Brain microvascular endothelial cell (primary cell): Measurements from ENCODE around the gene VOPP1.

Experiments
- DNase-seq: peaks from one replicate; pipeline ENCODE4 v3.0.0-alpha.2; 2020
- H3K27ac ChIP-seq: fragments of 250-450 bp; sonication (Bioruptor Pico); 2 replicates; pipeline ENCODE4 v1.5.1; 2020; ENCODE audit warnings: mild to moderate bottlenecking, moderate library complexity
- H3K27me3 ChIP-seq: fragments of 250-450 bp; sonication (Bioruptor Pico); replicated peaks from 2 replicates; pipeline ENCODE4 v1.5.1; 2020; ENCODE audit warnings: mild to moderate bottlenecking
- H3K36me3 ChIP-seq: fragments of 250-450 bp; sonication (Bioruptor Pico); replicated peaks from 2 replicates; pipeline ENCODE4 v1.5.1; 2020; ENCODE audit warnings: mild to moderate bottlenecking
- H3K4me3 ChIP-seq: 2 replicates; pipeline ENCODE4 v1.5.1; 2011; ENCODE audit warnings: low read depth, mild to moderate bottlenecking, control low read depth, low read length, moderate library complexity
- in situ Hi-C: cut with HindIII; loops from 2 replicates; pipeline ENCODE4 v1.10.0; 2017; ENCODE audit warnings: low sequenced_read_pairs, low pct_ligation_motif_present
- TF ChIP-seq, protein P1 (sequence below): IDR thresholded peaks from 2 replicates; pipeline ENCODE4 v1.5.1; 2011; ENCODE audit warnings: low read depth, mild to moderate bottlenecking, moderate library complexity, low read length, control low read depth, inconsistent platforms; ENCODE audit errors: missing control alignments

VOPP1 gene

DNA sequence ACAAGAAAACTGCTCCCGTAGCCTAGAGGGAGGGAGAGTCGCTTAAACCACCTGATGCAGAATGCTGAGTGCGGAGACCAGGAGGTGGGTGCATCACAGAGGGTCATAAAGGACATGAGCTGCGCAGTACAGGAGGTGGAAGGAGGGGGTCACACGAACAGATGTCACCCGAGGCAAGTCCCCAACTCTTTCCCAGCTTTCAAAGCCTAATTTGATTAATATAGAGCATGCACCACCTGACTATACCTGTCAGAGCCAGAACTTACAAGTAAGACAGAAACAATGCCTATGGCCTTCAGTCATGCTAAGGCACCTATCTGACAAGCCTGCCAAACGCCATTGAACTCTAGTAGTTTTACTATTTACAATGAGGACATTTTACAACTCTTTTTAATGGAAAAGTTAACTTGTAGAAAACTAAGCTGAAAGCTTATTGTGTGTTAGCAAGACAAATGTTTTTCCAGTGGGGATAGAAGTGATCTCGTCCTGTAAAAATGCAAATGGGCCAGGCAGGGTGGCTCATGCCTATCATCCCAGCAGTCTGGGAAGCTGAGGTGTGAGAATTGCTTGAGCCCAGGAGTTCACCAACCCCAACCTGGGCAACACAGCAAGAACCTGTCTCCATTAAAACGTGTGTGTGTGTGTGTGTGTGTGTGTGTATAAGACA is 1.1 kb upstream of the VOPP1 start:
- H3K27ac ChIP-seq: no peak overlapping the region
- H3K27me3 ChIP-seq: no peaks in the 10 kb centered on the region
- peak overlapping the region; percentile 68 for H3K4me3 ChIP-seq
- TF ChIP-seq, protein P1, sequence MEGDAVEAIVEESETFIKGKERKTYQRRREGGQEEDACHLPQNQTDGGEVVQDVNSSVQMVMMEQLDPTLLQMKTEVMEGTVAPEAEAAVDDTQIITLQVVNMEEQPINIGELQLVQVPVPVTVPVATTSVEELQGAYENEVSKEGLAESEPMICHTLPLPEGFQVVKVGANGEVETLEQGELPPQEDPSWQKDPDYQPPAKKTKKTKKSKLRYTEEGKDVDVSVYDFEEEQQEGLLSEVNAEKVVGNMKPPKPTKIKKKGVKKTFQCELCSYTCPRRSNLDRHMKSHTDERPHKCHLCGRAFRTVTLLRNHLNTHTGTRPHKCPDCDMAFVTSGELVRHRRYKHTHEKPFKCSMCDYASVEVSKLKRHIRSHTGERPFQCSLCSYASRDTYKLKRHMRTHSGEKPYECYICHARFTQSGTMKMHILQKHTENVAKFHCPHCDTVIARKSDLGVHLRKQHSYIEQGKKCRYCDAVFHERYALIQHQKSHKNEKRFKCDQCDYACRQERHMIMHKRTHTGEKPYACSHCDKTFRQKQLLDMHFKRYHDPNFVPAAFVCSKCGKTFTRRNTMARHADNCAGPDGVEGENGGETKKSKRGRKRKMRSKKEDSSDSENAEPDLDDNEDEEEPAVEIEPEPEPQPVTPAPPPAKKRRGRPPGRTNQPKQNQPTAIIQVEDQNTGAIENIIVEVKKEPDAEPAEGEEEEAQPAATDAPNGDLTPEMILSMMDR: no peak
- DNase-seq: no peak
- no peaks in the 10 kb centered on the region for H3K36me3 ChIP-seq
- in situ Hi-C loops: no loop called here

DNA sequence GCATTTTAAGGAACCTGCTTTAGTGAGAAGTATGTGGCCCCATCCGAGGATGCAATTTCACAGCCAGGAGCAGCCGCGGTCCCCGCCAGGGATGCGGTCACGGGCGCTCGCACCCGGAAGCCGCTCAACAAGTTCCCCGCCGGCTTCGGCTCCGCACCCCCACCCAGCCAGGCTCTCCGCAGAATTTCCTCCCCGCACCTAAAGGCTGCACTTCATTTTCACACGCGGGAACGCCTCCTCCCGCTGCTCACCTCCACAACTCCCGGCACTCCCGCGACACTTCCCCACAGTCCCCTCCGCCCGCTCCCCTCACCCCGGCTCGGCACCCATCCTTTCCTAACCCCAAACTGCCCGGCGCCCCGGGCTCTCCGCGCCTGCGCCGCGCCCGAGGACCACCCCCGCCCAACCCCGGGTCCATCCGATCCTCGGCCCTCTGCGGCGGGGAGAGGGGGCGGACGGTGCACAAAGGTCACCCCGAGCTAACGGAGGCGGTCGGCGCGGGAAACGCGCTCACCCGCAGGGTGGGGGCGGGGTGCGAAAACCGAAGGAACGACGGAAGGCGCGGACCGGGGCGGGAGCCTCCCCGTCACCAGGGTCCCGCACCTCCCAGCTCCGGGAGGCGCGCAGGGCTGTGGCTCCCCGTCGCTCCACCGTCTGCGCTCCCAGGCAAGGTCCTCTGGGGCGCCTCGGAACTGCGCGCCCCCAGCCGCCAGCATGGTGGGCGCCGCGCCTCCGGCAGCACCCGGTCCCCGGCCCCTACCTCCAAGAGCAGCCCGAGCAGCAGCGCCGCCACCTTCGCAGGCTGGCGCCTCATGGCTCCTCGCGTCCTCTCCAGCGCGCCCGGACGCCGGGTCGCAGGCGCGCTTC is 558 bp downstream of the VOPP1 start:
- DNase-seq: peak; percentile 29
- in situ Hi-C loops: no loop called here

DNA sequence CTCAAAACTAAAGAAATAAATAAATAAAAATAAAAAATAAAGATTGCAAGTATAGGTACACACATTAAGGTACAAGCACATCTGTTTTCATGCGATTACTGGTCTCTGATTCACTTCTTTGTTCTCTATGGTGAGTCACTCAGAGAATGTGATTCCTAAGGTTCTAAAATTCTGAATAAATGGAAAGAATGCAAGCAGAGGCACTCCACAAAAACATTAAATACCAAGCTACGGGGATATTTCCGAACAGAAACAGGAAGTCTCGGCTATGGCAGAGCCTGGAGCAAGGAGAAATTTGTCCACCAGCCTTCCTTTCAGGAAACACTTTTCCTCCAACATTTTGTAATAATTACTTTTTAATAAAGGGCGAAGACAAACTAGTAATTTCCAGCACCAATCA is 1.4 kb downstream of the VOPP1 start:
- Histone ChIP-seq H3K36me3 (no peaks in the 10 kb centered on the region), H3K27me3 (no peaks in the 10 kb centered on the region), H3K27ac (peak overlapping the region; percentile 87), H3K4me3 (peak overlapping the region; percentile 80)
- TF ChIP-seq, protein P1: no peak
- peak; percentile 44 for DNase-seq
- in situ Hi-C loops: no loop called here

More for the DNA sequence above, 558 bp downstream of the VOPP1 start:
- Histone ChIP-seq H3K27ac (peak overlapping the region; percentile 87), H3K36me3 (no peaks in the 10 kb centered on the region), H3K4me3 (peak overlapping the region; percentile 80), H3K27me3 (no peaks in the 10 kb centered on the region)
- TF ChIP-seq, protein P1: no peak

DNA sequence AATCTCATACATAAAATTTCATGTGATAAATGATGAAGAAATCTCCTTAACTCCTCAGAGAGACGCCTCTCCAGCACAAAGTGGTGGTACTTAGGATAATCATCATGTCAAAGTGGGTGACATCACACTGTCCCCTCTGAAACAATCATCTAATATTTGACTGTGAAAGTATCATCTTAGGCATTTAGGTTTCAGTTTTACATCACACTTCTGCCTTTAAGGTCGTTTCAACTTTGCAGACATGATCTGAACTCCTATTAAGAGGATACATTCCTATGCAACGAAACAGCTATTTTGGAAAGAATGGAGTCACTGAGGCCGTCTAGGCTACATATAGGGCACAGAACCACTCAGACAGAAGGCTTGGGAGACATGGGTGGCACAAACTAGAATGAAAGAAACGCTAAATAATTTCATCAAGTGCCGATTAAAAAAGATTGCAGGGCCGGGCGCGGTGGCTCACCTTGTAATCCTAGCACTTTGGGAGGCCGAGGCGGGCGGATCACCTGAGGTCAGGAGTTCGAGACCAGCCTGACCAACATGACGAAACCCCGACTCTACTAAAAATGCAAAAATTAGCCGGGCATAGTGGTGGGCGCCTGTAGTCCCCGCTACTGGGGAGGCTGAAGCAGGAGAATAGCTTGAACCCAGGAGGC is 2.0 kb downstream of the VOPP1 start:
- TF ChIP-seq, protein P1: no peak
- Histone ChIP-seq H3K27me3 (no peaks in the 10 kb centered on the region), H3K4me3 (peak overlapping the region; percentile 80), H3K36me3 (no peaks in the 10 kb centered on the region), H3K27ac (peak overlapping the region; percentile 87)
- in situ Hi-C loops: no loop called here
- DNase-seq: no peak

DNA sequence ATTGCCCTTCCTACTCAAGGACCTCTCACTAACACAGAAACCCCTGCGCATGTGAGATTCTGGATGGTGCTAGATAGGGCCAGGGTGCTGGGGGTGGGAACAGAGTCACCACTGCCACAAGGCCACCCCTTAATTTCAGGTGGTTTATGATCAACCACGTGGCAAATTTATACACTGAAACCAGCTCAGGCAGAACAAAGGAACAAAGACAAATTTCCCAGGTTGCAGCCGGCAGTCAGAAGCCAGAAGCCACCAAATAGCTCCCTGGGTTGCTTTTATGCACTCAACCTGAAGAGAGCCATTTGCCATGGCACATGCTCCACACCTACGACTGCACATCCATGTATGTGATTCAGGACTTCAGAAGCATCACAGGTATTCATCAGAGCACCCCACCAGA is 2.5 kb downstream of the VOPP1 start:
- no peak for DNase-seq
- Histone ChIP-seq H3K27ac (no peak overlapping the region), H3K36me3 (no peaks in the 10 kb centered on the region), H3K27me3 (no peaks in the 10 kb centered on the region), H3K4me3 (no peak overlapping the region)
- in situ Hi-C loops: no loop called here
- TF ChIP-seq, protein P1: no peak
